Measurements from ENCODE around the gene LARGE1.
"Not testable (repeated sequence)": the region's sequence is repeated elsewhere in the genome, so short reads cannot be mapped to it uniquely, and the experiment has no call there.

LARGE1 gene

GRCh38 chr22:33472462-33473344, 447.6 kb downstream of the LARGE1 start:
- Histone ChIP-seq H3K9me3 (replicated peaks in 1 of 11) (no peaks in the 10 kb centered on the region), H4K20me1 (peaks cover 0 to 29% (median 0%) of the 10 kb centered on the region in 11 experiments; a peak in 8 of 22 replicates), H3K27ac (no peak overlapping the region), H3K9ac (no peak overlapping the region), H3K36me3 (no peaks in the 10 kb centered on the region), H3K27me3 (no peaks in the 10 kb centered on the region), H3K4me1 (peaks cover 18 to 39% (median 29%) of the 10 kb centered on the region in 10 experiments), H3K4me2 (peak overlapping the region in 3 of 11 experiments; percentile 4 to 30 (median 12); a peak in 4 of 22 replicates), H3K4me3 (no peak overlapping the region)
- no peak for TF ChIP-seq Cebpa-rat (IDR thresholded peaks at IDR 0.05)

DNA sequence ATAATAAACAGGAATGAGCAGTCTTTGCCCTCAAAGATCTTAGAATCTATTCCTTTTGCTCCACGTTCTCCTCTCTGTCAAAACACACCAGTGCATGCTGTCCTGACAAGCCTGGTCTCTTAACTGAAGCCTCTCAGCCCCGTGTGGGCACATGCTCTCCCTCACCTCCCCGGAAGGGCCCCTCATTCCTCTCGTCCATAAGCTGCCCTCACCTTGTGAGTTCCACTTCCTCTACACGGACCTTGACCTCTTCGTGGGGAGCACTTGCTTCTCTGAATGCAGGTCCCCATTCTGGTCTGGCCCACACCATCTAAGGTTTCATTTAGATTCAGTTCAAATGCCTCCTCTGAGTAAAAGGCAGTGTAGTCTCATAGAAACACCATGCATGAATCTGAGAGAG, 449.8 kb downstream of the LARGE1 start:
- Histone ChIP-seq H3K4me1 (peaks cover 8 to 24% (median 13%) of the 10 kb centered on the region in 10 experiments), H3K27me3 (no peaks in the 10 kb centered on the region), H3K36me3 (no peaks in the 10 kb centered on the region), H3K9me3 (replicated peaks in 1 of 11) (no peaks in the 10 kb centered on the region), H4K20me1 (peaks cover 0 to 27% (median 0%) of the 10 kb centered on the region in 11 experiments; a peak in 4 of 22 replicates), H3K9ac (no peak overlapping the region), H3K27ac (no peak overlapping the region), H3K4me3 (no peak overlapping the region), H3K4me2 (no peak overlapping the region)
- TF ChIP-seq Cebpa-rat (IDR thresholded peaks at IDR 0.05): no peak

DNA sequence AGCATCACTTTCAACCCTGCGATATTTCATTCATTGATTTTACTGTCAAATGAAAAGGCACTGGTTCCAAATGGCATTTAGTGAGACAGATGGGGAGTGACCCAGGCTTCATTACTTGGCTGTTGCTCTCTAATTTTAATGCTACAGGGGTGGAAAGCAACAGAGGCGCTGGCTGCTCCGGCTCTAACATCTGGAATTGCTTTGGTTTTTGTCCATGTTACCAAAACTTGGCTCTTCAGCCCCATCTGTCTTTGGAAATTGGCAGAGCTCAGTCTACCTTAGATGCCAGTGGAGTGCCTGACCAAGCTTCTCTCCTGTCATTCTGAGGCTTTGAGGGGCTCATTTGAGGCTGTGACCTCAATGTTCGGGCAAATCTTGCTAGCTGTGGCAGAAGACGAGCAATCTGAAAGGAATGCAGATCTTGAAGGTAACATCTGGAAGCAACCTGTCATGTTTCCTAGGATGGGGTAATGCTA, 452.6 kb downstream of the LARGE1 start:
- H3K36me3 ChIP-seq: no peaks in the 10 kb centered on the region
- no peak overlapping the region for H3K27ac ChIP-seq
- H3K4me3 ChIP-seq: no peak overlapping the region
- H3K9ac ChIP-seq: no peak overlapping the region
- peaks cover 0 to 3% (median under 1%) of the 10 kb centered on the region in 11 experiments; a peak in 11 of 22 replicates for H3K9me3 ChIP-seq (replicated peaks in 1 of 11)
- no peak for TF ChIP-seq Cebpa-rat (IDR thresholded peaks at IDR 0.05)
- H4K20me1 ChIP-seq: peaks cover 0 to 15% (median 0%) of the 10 kb centered on the region in 11 experiments; a peak in 2 of 22 replicates
- H3K4me1 ChIP-seq: peaks cover 0 to 7% (median 0%) of the 10 kb centered on the region in 10 experiments; a peak in 6 of 20 replicates
- H3K27me3 ChIP-seq: no peaks in the 10 kb centered on the region
- no peak overlapping the region for H3K4me2 ChIP-seq

GRCh38 chr22:33467080-33467479, 453.2 kb downstream of the LARGE1 start:
- Histone ChIP-seq H3K4me2 (no peak overlapping the region), H3K4me1 (peaks cover 0 to 1% (median 0%) of the 10 kb centered on the region in 10 experiments; a peak in 1 of 20 replicates), H3K9me3 (replicated peaks in 1 of 11) (peaks cover 5 to 9% (median 6%) of the 10 kb centered on the region in 11 experiments; a peak in 21 of 22 replicates), H3K4me3 (no peak overlapping the region), H4K20me1 (peaks cover 0 to 15% (median 0%) of the 10 kb centered on the region in 11 experiments; a peak in 2 of 22 replicates), H3K36me3 (peaks cover 0 to 5% (median 0%) of the 10 kb centered on the region in 11 experiments; a peak in 3 of 22 replicates), H3K27me3 (no peaks in the 10 kb centered on the region), H3K27ac (no peak overlapping the region), H3K9ac (no peak overlapping the region)
- TF ChIP-seq Cebpa-rat (IDR thresholded peaks at IDR 0.05): no peak

GRCh38 chr22:33465554-33465953, 454.7 kb downstream of the LARGE1 start:
- no peak overlapping the region for H3K27ac ChIP-seq
- H3K4me2 ChIP-seq: no peak overlapping the region
- no peak for TF ChIP-seq Cebpa-rat (IDR thresholded peaks at IDR 0.05)
- peaks cover 0 to 11% (median 0%) of the 10 kb centered on the region in 11 experiments; a peak in 4 of 22 replicates for H3K36me3 ChIP-seq
- no peak overlapping the region for H3K4me3 ChIP-seq
- H3K9ac ChIP-seq: no peak overlapping the region
- peaks cover 10 to 14% (median 12%) of the 10 kb centered on the region in 11 experiments; a peak in 21 of 22 replicates for H3K9me3 ChIP-seq (replicated peaks in 1 of 11)
- peaks cover 0 to 15% (median 0%) of the 10 kb centered on the region in 11 experiments; a peak in 2 of 22 replicates for H4K20me1 ChIP-seq
- no peaks in the 10 kb centered on the region for H3K27me3 ChIP-seq
- no peaks in the 10 kb centered on the region for H3K4me1 ChIP-seq

GRCh38 chr22:33464698-33465097, 455.6 kb downstream of the LARGE1 start:
- Histone ChIP-seq H3K4me2 (no peak overlapping the region), H3K9me3 (replicated peaks in 1 of 11) (peaks cover 10 to 14% (median 12%) of the 10 kb centered on the region in 11 experiments; a peak in 21 of 22 replicates), H3K27me3 (no peaks in the 10 kb centered on the region), H3K4me1 (no peaks in the 10 kb centered on the region), H4K20me1 (peaks cover 0 to 15% (median 0%) of the 10 kb centered on the region in 11 experiments; a peak in 3 of 22 replicates), H3K27ac (no peak overlapping the region), H3K4me3 (no peak overlapping the region), H3K36me3 (peaks cover 0 to 11% (median 0%) of the 10 kb centered on the region in 11 experiments; a peak in 4 of 22 replicates), H3K9ac (no peak overlapping the region)
- no peak for TF ChIP-seq Cebpa-rat (IDR thresholded peaks at IDR 0.05)

DNA sequence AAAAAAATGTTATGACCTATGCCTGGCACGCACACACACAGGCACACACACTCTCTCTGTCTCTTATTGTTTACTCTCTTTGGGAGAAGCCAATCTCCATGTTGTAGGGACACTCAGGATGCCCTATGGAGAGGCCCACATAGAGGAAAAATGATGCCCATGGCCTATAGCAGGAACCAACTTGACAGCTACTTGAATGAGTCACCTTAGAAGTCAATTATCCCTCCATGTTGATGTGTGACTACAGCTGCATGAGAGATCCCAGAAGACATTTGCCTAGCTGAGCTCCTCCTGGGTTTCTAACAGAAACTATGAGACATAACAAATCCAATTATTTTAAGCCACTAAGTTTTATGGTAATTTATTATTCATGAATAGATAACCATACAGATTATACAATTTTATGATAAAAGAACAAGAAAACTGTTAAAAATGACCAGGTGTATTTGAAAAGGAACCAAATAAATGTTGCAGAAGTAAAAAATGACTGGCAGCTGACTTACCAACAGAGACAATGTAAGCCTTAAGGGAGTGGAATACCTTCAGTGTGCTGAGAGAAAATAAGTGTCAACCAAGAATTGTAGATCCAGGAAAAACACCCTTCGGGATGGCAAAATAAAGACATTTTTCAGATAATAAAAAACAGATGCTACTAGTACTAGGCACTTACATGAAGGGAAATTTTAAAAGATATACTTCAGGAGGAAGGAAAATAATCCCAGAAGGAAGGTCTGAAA, 458.4 kb downstream of the LARGE1 start:
- H3K36me3 ChIP-seq: peaks cover 0 to 11% (median 0%) of the 10 kb centered on the region in 11 experiments; a peak in 4 of 22 replicates
- no peak overlapping the region for H3K4me3 ChIP-seq
- no peaks in the 10 kb centered on the region for H3K4me1 ChIP-seq
- H3K9ac ChIP-seq: no peak overlapping the region
- peaks cover 0 to 15% (median 0%) of the 10 kb centered on the region in 11 experiments; a peak in 3 of 22 replicates for H4K20me1 ChIP-seq
- no peak overlapping the region for H3K4me2 ChIP-seq
- no peaks in the 10 kb centered on the region for H3K27me3 ChIP-seq
- H3K27ac ChIP-seq: no peak overlapping the region
- peaks cover 10 to 14% (median 12%) of the 10 kb centered on the region in 11 experiments; a peak in 21 of 22 replicates for H3K9me3 ChIP-seq (replicated peaks in 1 of 11)
- TF ChIP-seq Cebpa-rat (IDR thresholded peaks at IDR 0.05): no peak

DNA sequence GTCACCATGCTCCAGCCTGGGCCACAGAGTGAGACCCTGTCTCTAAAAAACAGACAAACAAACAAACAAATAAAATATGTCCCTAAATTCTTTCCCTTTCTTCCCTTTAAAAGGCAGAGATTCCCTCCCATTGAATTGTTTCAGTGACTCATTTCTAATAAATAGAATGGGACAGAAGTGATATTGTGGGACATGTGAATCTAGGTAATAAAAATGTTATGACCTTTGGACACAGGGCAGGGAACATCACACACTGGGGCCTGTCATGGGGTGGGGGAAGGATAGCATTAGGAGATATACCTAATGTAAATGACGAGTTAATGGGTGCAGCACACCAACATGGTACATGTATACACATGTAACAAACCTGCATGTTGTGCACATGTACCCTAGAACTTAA, 459.0 kb downstream of the LARGE1 start:
- peaks cover 0 to 11% (median 0%) of the 10 kb centered on the region in 11 experiments; a peak in 4 of 22 replicates for H3K36me3 ChIP-seq
- H3K9ac ChIP-seq, H3K4me2 ChIP-seq, H4K20me1 ChIP-seq, H3K4me1 ChIP-seq, H3K27me3 ChIP-seq, H3K4me3 ChIP-seq, H3K27ac ChIP-seq: not testable (repeated sequence)
- peaks cover 10 to 14% (median 12%) of the 10 kb centered on the region in 11 experiments; a peak in 21 of 22 replicates for H3K9me3 ChIP-seq (replicated peaks in 1 of 11)

Data from BLaER1 treated with 17β-estradiol and CSF1 and Interleukin-3, amounts not matched to agents 10 nM and 100 nM (cell line).